ENCODE data around the gene PRDM5.

The PRDM5 gene

DNA sequence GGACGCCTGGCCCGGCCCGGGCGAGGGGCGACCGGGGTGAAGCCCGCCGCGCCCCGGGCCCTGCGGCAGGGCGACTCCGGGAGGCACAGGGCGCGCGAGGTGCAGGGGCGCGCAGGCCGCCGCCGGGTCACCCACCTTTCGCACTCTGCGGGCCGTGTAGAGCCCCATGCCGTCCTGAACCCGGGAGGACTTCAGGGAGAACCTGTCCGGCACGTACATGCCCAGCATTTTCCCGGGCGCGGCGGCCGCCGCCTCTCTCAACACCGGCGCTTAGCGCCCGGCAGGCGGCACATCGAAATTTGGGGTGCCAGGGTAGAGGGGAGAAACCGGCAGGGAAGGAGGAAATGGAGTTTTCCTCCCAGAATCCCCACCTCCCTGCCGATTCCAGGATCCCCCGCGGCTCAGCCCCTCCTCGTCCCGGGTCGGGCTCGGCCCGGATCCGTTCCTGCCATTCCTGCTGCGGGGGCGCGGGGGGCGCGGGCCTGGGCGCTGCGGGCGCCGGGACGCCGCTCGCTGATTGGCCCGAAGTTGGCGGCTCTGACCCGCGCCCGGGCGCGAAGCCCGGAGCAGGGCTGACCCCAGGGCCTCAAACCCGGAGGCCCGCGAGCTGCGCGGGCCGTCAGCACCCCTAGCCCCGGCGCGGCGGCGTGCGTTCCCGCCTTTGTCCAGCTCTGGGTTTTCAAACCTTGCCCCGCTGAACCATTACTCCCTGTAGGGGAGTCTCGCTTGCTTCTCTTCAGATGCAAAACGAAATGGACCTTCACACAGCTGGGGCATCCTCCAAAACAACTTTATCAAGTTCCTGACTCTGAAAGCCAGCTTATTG, at the start of gene PRDM5:
Gene PRDM5, minus strand, starts transcription at position 346 of the 826 bp plus-strand sequence. Its CDS starts 118 bp downstream, at position 228.
- no peak for DNase-seq (ENCODE audit: low spot score)

DNA sequence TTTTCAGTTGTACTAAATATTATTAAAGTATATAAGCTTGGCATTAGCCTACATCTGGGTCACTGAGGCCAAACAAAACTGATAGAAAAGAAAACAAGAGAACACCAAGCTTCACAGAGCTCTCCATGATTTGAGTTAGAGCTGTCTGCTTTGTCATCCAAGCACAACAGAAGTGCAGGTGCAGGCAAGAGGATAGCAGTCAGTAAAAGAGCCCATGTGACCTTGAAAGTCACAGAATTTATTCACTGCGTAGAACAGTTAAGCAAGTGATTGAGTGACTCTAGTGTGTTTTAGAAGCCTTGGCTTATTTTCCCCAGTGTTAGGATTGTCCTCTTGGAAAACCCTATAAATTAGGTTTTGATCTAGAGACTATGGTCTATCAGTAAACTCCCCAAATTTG, 49.4 kb upstream of the PRDM5 start:
- DNase-seq (ENCODE audit: low spot score), result no peak

DNA sequence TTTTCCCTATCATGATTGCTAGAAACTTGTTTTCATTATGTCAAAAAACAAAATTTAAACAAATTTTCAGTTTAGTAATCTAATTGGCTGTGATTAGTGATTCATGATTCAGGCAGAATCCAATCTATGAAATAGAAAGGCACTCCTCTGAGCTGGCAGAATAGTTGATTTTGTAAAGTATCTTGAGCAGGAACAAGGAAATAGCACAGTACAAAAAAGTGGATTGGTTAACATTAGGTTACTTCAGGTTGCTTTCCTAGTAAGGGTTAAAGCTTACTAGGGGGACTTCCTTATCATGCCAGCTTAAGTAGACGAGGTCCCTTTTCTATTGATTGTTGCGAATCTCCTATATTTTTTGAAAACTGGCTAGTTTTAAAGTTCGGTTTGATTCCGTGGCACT, 43.4 kb upstream of the PRDM5 start:
- DNase-seq (ENCODE audit: low spot score), result no peak

DNA sequence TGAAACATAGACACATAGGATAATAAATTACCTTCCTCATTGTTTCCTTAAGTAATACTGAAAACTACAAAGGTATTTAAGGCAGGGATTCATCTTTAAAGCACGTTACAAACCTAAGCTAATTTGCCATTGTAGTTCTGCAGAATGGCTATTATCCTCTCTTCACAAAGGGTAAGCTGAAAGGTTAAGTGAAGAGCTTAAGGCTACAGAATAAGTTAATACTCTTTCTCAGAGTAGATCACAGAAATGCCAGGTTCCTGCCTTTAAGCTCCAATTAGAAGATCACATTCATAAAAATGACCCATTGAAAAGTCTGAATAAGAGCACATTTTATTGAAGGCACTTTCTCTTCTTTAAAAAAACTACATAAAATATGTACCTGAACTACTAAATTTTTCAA, 42.1 kb upstream of the PRDM5 start:
- no peak for DNase-seq (ENCODE audit: low spot score)

DNA sequence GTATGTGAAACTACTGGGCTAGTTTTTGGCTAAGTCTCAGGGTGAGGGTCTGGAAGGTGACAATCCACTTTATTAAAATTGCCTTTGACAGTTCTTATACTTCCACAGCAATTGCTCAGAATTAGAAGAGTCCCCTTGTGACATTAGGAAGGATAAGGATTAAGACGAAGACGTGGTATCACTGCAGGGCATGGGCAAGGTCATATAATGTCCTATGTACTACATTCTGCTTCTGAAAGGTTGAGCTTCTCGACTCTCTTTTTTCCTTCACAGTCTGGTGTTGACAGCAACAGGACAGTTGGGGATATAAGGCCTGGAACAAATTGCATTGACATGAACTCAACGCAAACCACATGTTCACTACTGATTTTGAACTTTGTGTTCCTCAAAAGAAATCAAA, 40.9 kb upstream of the PRDM5 start:
- DNase-seq (ENCODE audit: low spot score), result no peak

DNA sequence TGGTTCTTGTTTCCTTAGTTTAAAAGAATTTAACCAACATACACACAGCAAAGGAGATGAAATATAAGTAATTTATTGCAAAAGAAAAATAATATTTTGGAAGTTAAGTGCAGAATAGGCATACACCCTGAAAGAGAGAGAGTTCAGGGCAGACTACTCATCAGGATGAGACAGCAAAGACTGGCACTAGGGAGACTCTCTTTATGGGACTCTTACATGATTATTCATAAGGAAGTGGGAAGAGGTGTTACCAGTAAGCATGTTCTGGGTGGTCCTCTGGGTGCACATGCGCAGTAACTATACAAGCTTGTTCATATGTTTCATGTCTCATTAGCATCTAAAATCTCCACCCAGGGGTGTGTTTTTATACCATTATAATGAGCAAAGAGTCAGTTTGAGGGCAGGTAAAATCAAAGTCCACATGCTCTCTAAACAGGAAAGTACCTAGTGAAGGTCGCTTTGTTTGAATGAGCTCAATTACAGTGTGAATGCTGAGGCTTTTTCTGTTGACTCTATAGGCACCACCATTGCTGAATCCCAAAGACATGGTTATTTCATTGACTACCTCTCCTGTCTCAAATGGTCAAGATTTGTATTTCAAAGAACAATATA, 38.2 kb upstream of the PRDM5 start:
- DNase-seq (ENCODE audit: low spot score), result no peak

DNA sequence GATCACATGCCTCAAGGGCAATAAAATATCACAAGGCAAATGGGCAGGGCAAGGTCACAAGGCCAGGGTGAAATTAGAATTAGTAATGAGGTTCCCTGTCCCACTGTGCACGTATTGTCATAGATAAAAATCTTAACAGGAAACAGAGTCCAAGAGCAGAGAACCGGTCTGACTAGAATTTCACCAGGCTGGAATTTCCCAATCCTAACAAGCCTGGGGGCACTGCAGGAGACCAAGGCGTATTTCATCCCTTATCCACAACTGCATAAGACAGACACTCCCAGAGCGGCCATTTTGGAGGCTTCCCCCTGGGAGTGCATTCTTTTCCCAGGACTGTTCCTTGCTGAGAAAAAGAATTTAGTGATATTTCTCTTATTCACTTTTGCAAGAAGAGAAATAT, 25.9 kb upstream of the PRDM5 start:
- no peak for DNase-seq (ENCODE audit: low spot score)

DNA sequence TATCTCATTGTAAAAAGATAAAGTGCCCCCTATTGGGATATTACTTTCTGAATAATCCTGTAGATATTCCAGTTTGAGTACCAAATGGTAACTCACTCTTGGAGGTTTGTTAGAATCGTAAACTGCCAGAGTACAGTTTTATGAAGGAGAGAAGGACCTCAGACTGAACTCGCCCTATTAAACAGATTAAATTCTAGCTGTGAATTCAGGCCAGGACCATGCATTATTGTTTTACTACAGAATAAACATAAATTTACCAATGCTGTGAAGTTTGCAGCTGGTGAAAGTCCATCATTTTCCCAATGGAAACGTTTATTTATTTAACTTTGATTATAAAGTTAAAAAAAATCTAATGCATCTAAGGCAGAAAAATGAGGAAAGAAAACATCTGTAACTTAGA, 20.2 kb upstream of the PRDM5 start:
- DNase-seq (ENCODE audit: low spot score), result no peak

DNA sequence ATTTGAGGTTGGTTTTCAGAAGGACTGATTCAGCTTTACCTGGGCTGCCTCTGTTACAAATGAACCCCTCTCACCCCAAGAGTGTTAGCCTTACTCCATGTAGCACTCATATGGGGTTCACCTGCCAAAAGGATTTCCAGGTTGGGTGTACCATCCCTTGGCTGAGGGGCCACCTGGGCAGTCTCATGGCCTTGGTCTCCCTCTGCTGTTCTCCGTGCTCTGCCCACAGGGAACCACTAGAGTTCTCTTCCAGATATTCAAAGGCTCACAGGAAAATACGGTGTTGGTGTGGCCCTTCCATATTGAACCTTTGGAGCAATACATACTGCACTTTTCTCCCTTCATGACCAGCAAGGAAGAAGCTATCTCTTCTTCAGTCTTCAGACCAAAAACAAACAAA, 18.0 kb upstream of the PRDM5 start:
- no peak for DNase-seq (ENCODE audit: low spot score)

DNA sequence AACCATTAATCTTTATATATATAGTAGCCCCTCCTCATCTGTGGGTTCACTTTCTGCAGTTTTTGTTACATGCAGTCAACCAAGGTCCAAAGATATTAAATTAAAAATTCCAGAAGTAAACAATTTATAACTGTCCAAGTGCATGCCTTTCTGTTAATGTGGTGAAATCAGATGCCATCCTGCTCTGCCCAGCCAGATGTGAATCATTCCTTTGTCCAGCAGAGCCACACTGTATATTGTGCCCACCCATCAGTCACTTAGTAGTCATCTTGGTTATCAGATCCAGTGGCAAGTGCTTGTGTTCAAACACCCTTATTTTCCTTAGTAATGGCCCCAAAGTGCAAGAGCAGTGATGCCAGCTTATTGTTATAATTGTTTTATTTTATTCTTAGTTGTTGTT, 17.2 kb upstream of the PRDM5 start:
- no peak for DNase-seq (ENCODE audit: low spot score)

DNA sequence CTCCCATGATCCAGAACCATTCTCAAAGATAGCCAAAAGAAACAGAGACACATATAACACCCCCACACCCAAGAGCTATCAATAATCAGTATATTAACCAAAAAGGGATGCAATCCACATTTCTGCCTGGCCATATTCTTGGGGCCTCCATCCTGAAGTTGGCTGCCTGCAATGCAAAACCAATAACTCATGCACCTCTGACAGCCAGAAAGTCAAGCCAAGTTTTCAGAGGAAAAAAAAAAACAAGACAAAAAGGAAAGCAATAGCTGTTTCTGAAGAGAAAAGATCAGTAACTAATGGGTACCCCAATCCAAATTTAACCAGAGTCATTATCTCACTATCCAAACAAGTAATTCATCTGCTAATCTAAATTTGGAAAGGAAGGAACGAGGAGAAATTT, 7.3 kb upstream of the PRDM5 start:
- DNase-seq (ENCODE audit: low spot score), result no peak

DNA sequence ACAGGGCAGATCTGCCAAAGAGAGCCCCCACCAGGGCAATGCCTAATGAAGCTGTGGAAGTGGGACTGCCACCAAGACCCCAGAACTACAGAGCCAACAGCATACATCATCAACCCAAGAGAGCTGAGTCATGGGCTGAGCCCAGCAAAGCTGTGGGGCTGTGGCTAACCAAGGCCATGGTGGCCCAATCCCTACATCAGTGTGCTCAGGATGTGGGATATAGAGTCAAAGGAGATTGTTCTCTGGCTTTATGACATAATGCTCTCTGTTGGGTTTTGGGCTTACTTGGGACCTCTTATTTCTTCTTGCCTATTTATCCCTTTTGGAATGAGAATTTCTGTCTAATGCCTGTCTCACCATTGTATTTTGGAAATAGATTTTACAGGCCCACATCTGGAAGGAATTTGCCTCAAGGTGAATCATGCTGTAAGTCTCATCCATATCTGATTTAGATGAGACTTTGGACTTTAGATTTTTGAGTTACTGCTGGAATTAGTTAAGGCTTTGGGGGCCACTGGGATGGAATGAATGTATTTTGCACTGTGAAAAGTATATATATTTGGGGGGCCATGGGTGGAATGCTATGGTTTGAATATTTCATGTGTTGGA, 5.4 kb upstream of the PRDM5 start:
- DNase-seq (ENCODE audit: low spot score), result no peak

DNA sequence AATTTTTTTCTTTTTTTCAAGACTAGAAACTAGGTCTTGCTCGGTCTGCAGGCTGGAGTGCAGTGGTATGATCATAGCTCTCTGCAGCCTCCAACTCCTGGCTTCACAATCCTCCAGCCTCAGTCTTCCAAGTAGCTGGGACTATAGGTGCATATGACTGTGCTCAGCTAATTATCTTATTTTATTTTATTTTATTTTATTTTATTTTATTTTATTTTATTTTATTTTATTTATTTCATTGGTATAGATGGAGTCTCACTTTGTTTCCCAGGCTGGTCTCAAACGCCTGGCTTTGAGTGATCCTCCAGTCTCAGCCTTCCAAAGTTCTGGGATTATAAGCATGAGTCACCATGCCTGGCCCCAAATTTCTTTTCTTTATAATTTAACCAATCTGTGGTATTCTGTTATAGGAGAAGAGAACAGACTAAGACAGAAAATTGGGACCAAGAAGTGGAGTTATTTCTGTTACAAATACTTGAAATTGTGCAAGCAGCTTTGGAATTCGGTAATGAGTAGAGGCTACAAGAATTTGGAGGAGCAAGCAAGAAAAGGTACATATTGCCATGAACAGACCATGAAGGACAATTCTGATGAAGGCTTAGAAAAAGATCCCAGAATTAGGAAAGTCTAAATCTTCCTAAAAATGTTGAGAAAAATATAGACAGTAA, 4.0 kb upstream of the PRDM5 start:
- no peak for DNase-seq (ENCODE audit: low spot score)

DNA sequence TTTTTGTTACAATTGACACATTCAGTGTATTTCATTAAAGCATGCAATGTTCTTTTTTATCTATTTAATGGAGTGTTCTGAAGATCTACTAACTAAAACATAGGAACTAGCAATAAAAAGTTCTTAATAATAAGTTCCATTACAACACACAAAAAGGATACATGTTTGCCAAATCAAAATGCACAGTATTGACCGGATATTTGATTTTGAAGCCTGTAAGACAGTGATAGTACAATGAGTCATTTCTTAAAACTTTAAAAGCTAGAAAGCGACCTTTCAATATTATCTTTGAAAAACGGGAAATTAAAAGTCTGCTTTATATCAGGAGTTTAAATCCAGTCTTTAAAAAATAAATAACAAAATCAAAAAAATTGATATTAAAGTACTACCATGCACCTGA, 2.4 kb upstream of the PRDM5 start:
- DNase-seq (ENCODE audit: low spot score), result no peak

DNA sequence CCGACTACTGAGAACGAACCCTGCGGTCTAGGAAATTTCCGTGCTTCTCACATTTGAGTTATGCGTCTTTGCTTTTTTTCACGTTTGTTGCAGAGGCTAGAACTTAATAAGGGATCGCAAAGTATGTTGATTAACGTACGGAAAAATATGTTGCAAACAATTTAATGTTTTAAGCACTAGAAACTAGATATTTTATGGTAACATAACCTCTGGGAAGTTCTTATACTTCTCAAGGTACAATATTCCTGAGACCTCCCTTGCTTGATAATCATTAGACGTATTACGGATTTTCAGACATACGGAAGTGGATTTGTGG, 639 bp upstream of the PRDM5 start:
- no peak for DNase-seq (ENCODE audit: low spot score)

DNA sequence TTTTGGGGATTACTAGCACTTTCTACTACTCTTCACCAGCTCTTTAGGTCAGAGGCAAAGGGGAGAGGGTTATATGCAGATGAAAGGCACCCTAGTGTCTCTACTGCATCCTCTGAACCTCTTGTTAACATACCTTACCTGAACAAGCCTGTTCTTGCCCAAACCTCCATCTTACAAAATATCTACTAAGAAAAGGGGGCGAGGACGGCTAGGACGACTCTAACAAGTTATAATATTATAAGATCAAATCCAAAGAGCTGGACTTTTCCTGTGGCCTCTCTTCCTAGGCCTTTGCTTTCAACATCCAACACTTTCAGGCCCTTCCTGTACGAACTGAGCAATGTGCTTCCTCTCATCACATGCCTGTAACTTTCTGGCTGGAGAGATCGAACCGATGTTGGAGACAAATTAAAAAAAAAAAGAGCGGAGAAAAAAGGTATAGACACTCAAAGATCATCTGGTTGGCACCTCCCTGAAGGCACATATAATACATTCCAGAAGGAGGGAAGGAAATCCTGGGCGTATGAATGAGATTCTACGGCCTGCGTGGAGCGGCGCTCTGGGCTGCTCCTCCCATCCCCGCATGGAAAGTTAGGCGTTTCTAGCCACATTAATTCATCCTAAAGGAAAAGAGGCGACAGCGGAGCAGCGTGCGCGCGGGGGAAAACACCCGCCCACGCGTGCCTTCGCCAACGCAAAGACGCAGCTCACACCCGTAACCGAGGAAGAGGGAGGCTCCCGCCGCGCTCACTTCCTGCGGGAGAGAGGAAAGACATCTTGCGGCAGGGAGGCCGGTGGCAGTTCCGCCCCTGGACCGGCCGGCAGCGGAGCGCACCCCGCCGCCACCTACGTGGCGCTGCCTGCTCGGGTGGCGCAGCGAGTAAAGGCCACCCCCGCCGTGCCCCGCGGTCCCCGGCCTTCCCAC, 808 bp downstream of the PRDM5 start:
- peak; percentile 6 for DNase-seq (ENCODE audit: low spot score)

DNA sequence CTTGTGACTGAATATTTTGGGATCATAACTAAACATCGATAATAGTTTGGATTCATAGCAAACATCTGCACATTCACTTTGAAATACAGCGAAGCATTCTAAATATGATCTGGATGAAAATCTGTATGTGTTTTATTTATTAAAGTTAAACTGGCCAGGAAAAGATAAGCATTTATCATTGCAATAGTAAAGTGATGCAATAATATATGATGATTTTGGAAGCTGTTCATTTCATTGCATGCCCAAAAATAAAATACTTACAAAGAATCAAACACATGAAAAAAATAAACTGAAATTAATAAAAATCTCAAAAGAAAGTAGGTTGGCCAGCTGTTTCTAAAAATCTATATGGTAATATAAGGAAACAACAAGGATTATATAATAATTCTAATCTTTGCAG, 1.9 kb downstream of the PRDM5 start:
- DNase-seq (ENCODE audit: low spot score), result no peak

DNA sequence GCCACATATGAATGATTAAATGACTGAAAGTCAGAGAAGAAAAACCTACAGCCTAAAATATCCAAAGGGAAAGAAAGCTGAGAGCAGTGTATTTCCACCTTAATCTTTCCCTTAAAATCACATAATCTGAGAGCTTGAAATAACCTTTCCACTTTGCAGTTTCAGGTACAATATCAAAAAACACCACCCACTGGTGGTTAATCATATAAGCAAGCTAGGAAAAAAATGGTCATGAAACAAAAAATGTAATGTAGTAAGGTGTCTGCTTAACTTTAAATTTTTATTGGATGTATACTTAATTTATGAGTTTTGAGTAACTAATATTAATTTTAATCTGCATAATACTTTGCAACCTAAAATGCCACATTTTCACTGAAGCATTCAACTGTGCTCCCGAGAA, 3.2 kb downstream of the PRDM5 start:
- DNase-seq (ENCODE audit: low spot score), result no peak

DNA sequence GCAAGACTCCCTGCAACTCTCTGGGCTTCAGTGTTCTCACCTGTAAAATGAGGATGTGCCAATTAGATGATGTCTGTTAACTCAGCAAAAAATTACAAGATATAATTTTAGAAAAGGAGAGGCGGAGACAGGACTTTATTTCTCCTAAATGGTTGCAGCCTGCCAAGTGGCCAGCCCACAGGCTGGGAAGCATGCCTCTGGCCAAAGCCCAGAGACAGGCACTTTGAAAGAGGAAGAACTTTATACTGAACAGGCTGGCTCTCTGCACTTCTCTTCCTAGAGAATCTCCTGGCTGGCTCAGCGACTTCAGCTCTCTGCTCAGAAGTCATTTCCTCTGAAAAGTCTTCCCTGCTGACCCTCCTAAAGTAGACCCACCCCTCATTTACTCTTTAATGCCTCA, 3.7 kb downstream of the PRDM5 start:
- DNase-seq (ENCODE audit: low spot score), result no peak

DNA sequence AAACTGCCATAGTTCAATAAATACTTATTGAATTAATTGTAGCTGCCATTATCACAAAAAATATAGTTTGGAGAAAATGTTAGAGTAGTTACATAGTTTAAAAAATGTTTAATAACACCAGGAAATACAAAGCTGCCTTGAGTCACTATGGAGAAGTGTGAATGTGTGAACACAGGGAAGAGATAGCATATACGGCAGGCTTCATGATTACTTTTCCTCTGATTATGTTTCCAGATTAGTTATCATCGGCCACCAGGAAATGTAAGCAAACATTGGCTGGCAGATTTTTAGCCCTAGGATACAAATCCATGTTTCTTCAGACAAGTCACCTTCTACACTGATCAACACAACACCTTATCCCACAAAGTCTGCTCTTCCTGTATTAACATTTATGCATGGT, 4.4 kb downstream of the PRDM5 start:
- DNase-seq (ENCODE audit: low spot score), result no peak

DNA sequence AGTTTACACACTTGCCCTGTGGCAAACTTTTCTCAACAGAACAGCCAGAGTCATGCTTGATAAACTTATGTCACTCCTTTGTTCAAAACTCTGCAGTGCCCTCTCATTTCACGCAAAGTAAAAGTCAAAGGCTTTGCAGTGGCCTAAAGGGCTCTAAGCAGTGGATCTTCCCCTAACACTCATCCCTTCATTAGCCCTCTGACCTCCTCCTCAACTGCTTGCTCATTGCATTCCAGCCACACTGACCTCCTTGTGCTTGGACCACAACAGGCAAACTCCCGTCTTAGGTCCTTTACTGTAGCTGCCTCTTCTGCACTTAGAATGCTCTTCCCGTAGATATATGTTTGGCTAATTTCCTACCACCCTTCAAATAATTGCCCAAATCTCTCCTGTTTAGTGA, 5.6 kb downstream of the PRDM5 start:
- DNase-seq (ENCODE audit: low spot score), result no peak

DNA sequence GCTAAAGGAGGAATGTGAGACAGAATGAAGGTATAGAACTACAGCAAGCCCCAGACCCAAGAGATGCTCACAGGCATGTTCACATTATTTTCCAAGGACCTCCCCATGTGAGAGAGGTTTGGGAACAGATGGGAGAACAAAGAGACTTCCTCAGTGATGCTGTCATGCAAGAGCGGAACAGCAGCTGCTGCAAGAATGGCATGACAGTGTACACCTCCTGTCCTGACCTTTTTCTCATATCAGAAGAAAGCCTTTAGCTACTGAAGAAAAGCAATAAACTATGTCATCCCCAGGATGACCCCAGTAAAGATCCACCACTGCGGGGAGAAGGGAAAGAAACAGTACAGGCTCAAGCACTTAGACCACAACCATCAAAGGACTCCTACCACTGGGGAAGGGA, 7.2 kb downstream of the PRDM5 start:
- DNase-seq (ENCODE audit: low spot score), result no peak

Measured in CD4-positive, alpha-beta T cell treated with Interleukin-15 for 4 hours (primary cell).